K562 (cell line): ENCODE results near the gene ACOT7. TPM values are rescaled to one million over a fixed set of nuclear protein-coding genes. Genes with fewer than 3 reads are reported as not detected.
A peak's percentile ranks its signal among the peaks of the same experiment; 100 is the strongest.

Experiments
- ATAC-seq: fragments of 200-7000 bp; cut with Tn5 transposase; 3 replicates; pipeline ENCODE4 v1.9.1; 2020; ENCODE audit warnings: moderate library complexity
- BruUV-seq: library from RNA; stranded (reverse); fragments of 400-500 nt; replicated peaks from 2 replicates; lab custom pipeline; 2021; lab: Mats Ljungman, UMichigan
- CTCF ChIA-PET: fragments of 300-600 bp; formaldehyde crosslinking; extraction: SDS; loops from one replicate; lab custom pipeline; 2021; ENCODE audit warnings: low intra/inter-chr PET ratio; lab: Yijun Ruan, JAX
- POLR2A ChIA-PET: fragments of 300-600, 350-650 bp; sonication (Branson Sonifier 250); formaldehyde crosslinking; extraction: SDS; loops from one replicate; lab custom pipeline; 2021; ENCODE audit warnings: antibody characterized with exemption, inconsistent platforms; lab: Yijun Ruan, JAX
- DNase-seq, 4 experiments: peaks; one replicate each; pipeline versions ENCODE4 v3.0.0 to v3.0.0-alpha.2; 2011 to 2018; ENCODE audit warnings: low spot score in 3 of 4, mixed read lengths in 3 of 4; ENCODE audit errors: extremely low read depth in 1 of 4
- FAIRE-seq: peaks from 2 replicates; lab custom pipeline; 2011; peaks lifted over from hg19 to GRCh38; lab: Jason Lieb, UNC
- H2AFZ ChIP-seq: 2 replicates; pipeline ENCODE4 v1.6.0; 2011; ENCODE audit warnings: low read depth, low read length, control low read depth, inconsistent platforms
- H3K27ac ChIP-seq: fragments of 200-600 bp; 3 replicates; pipeline ENCODE4 v1.8.0; 2011; ENCODE audit warnings: low read depth, mild to moderate bottlenecking, control low read depth, inconsistent platforms, low read length, moderate library complexity, mixed read lengths; ENCODE audit errors: extremely low read depth
- H3K27me3 ChIP-seq, 2 experiments: fragments of 300-600 bp in 1 of 2; 2 replicates in 1 of 2; 3 replicates in 1 of 2; pipeline versions ENCODE4 v1.6.0 to v1.8.0; 2011; ENCODE audit warnings: inconsistent platforms in 2 of 2, low read length in 2 of 2, mild to moderate bottlenecking in 1 of 2, mixed read lengths in 1 of 2, moderate library complexity in 1 of 2; ENCODE audit not compliant: control insufficient read depth in 2 of 2, insufficient read depth in 2 of 2
- H3K36me3 ChIP-seq: fragments of 300-600 bp; 3 replicates; pipeline ENCODE4 v1.8.0; 2011; ENCODE audit warnings: mild to moderate bottlenecking, low read length, inconsistent platforms; ENCODE audit not compliant: control insufficient read depth, insufficient read depth
- H3K4me1 ChIP-seq, 2 experiments: fragments of 200-600 bp in 1 of 2; replicated peaks in 1 of 2; 2 replicates in 1 of 2; 3 replicates in 1 of 2; pipeline versions ENCODE4 v1.5.1 to v1.8.0; 2011; ENCODE audit warnings: inconsistent platforms in 2 of 2, low read length in 2 of 2, mild to moderate bottlenecking in 1 of 2, mixed read lengths in 1 of 2, moderate library complexity in 1 of 2; ENCODE audit not compliant: control insufficient read depth in 2 of 2, insufficient read depth in 2 of 2
- H3K4me2 ChIP-seq: 2 replicates; pipeline ENCODE4 v1.6.1; 2011; ENCODE audit warnings: low read length, control low read depth, inconsistent platforms, mixed read lengths; ENCODE audit not compliant: insufficient read depth
- H3K4me3 ChIP-seq: fragments of 200-600 bp; sonication (generic), shearing (Covaris generic); 2 replicates; pipeline ENCODE4 v1.5.1; 2016; ENCODE audit warnings: control low read depth, inconsistent platforms
- H3K79me2 ChIP-seq: fragments of 200-600 bp; 3 replicates; pipeline ENCODE4 v1.8.0; 2011; ENCODE audit warnings: low read length, inconsistent platforms; ENCODE audit not compliant: control insufficient read depth, insufficient read depth
- H3K9ac ChIP-seq, 2 experiments: 2 replicates each; pipeline versions ENCODE4 v1.6.0 to v1.6.1; 2011; ENCODE audit warnings: low read depth in 2 of 2, low read length in 2 of 2, control low read depth in 1 of 2, inconsistent platforms in 1 of 2, mild to moderate bottlenecking in 1 of 2, mixed read lengths in 1 of 2; ENCODE audit not compliant: insufficient read depth in 1 of 2
- H3K9me1 ChIP-seq: one replicate; pipeline ENCODE4 v1.6.0; 2011; ENCODE audit warnings: inconsistent platforms, mild to moderate bottlenecking, low read length, moderate library complexity; ENCODE audit not compliant: control insufficient read depth, insufficient read depth
- H3K9me3 ChIP-seq: replicated peaks from 2 replicates; pipeline ENCODE4 v1.5.1; 2011; ENCODE audit warnings: low read depth, low read length, inconsistent platforms; ENCODE audit not compliant: control insufficient read depth, insufficient read depth
- H4K20me1 ChIP-seq: replicated peaks from 2 replicates; pipeline ENCODE4 v1.6.1; 2011; ENCODE audit warnings: low read length, inconsistent platforms, mixed read lengths; ENCODE audit not compliant: control insufficient read depth, insufficient read depth
- CC2D1A ChIP-seq: fragments of 450-650 bp; IDR thresholded peaks from 2 replicates; pipeline ENCODE4 v1.6.1; 2017; ENCODE audit warnings: mild to moderate bottlenecking
- CSDE1 ChIP-seq, 2 experiments: fragments of 450-650 bp; IDR thresholded peaks; 2 replicates each; pipeline ENCODE4 v1.6.1; 2016; ENCODE audit warnings: mild to moderate bottlenecking in 1 of 2
- FOXJ2 ChIP-seq: fragments of 200-800 bp; sonication (Bioruptor generic); IDR thresholded peaks from 2 replicates; pipeline ENCODE4 v1.6.1; 2016; ENCODE audit warnings: missing genetic modification characterization, missing compliant biosample characterization
- POLR2AphosphoS2 ChIP-seq: IDR thresholded peaks from 2 replicates; pipeline ENCODE4 v1.6.1; 2012; ENCODE audit warnings: low read length, improper control_type of control experiment
- RBFOX2 ChIP-seq: fragments of 200-400 bp; formaldehyde crosslinking; IDR thresholded peaks from 2 replicates; pipeline ENCODE4 v1.6.1; 2017; ENCODE audit warnings: low read depth, mild to moderate bottlenecking, low read length, moderate library complexity
- TFAP4 ChIP-seq: sonication (generic); formaldehyde crosslinking; IDR thresholded peaks from 2 replicates; pipeline ENCODE4 v1.8.0; 2022; ENCODE audit warnings: missing genetic modification reagents, mild to moderate bottlenecking, moderate library complexity, borderline replicate concordance
- ZNF830 ChIP-seq: fragments of 250-450 bp; sonication (Bioruptor Pico); IDR thresholded peaks from 2 replicates; pipeline ENCODE4 v1.5.0; 2021; ENCODE audit warnings: mild to moderate bottlenecking
- WGBS: fragments of 100-300 bp; shearing (Covaris generic); methylation state at CpG from one replicate; pipeline ENCODE4 v1.1.6; 2016; ENCODE audit warnings: low coverage, mixed read lengths; ENCODE audit not compliant: insufficient coverage; ENCODE audit errors: missing lambda C conversion rate; 5-methylcytosine and 5-hydroxymethylcytosine counted together
- in situ Hi-C: fragments of 300-500 bp; cut with MboI; formaldehyde crosslinking; loops from 4 replicates; pipeline ENCODE4 v1.15.0; 2018; ENCODE audit warnings: inconsistent platforms, mixed read lengths
- intact Hi-C: fragments of 100-400 bp; cut with micrococcal nuclease; formaldehyde crosslinking; loops from 2 replicates; pipeline ENCODE4 v1.14.2; 2022
- polyA plus RNA-seq, 8 experiments: library from polyadenylated mRNA; depleted of rRNA in 4 of 8; stranded (reverse) in 5 of 8; unstranded in 3 of 8; fragments of >200 nt; fragmentation: Nextera tagmentation in 2 of 8; fragmentation: Illumina TruSeq in 1 of 8; extraction: Ambion mirVana in 2 of 8; extraction: Trizol in 1 of 8; gene quantifications; 2 replicates each; pipeline versions ENCODE4 v1.2.1 to v1.2.3, GENCODE V29; 2011 to 2014; ENCODE audit warnings: inconsistent platforms in 1 of 8, missing spikeins in 1 of 8
- total RNA-seq, 7 experiments: library from RNA; depleted of rRNA in 6 of 7; stranded (reverse); fragments of >200 nt in 6 of 7; fragmentation: Illumina TruSeq in 2 of 7; extraction: Trizol in 2 of 7; gene quantifications; 2 replicates each; pipeline versions ENCODE4 v1.2.1 to v1.2.3, GENCODE V29; 2011 to 2021; ENCODE audit warnings: low replicate concordance in 1 of 7
- TF ChIP-seq, protein P1 (sequence below): fragments of 250-450 bp; sonication (Bioruptor Pico); IDR thresholded peaks from 2 replicates; pipeline ENCODE4 v1.5.0; 2022; ENCODE audit warnings: mild to moderate bottlenecking

Gene ACOT7
- total and polyA plus RNA-seq, 9 of the 15 experiments (the other 6 are each of a cell fraction or from before 2014, with no cell fraction given) = 7.0 to 92.6 (median 37.2) TPM

DNA sequence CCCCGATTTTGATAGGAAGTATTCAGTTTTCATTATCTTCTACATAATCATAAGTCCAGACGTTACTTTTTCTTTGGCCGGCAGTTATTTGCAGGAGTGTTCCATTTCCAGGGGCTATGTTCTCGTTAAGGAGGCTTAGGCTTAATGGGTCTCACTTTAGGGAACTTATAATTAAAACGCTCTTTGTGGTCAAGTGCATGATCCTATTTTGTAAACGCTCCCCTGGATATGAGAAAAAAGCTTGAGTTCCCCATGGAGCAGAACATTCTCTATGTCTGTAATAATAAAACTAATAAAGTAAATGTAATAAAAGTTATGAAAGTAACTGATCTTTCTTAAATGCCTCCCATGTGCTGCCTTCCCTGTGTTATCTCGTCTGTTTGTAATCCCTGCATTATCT, 84.0 kb downstream of the ACOT7 start:
- ChIA-PET POLR2A (interaction anchor here (0.6 to 1.1 kb wide), 2 partner anchors 41 to 81 kb away, joined by 3 read pairs; no protein-coding TSS in a partner anchor), CTCF (no interaction called here)
- Histone ChIP-seq H3K9ac (peak overlapping the region in 1 of 2 experiments; percentile 69; a peak in 1 of 4 replicates), H3K27me3 (no peaks in the 10 kb centered on the region), H3K9me1 (peaks cover 2% of the 10 kb centered on the region), H3K79me2 (no peaks in the 10 kb centered on the region), H3K4me1 (peaks cover 11 to 19% of the 10 kb centered on the region in 2 experiments), H4K20me1 (no peaks in the 10 kb centered on the region; the same call in 1 of the 2 replicates), H3K4me2 (no peak overlapping the region), H3K36me3 (no peaks in the 10 kb centered on the region), H3K4me3 (no peak overlapping the region), H3K27ac (no peak overlapping the region), H3K9me3 (0 out of 2 replicates have a peak, but pooled peaks cover 2% of the 10 kb centered on the region), H2AFZ (no peak overlapping the region)
- in situ Hi-C loops = no loop called here
- FAIRE-seq (peak; percentile 56), DNase-seq (no peak), ATAC-seq (no peak)
- WGBS = 33% methylated on average over 7 of the region's 7 CpGs
- intact Hi-C loops = no loop called here
- no TSS peak for BruUV-seq
- TF ChIP-seq RBFOX2 (no peak), TFAP4 (no peak), CSDE1 (IDR thresholded peaks at IDR 0.05) (no peak), CC2D1A (no peak), FOXJ2 (tag) (no peak), POLR2AphosphoS2 (no peak), ZNF830 (no peak)
- TF ChIP-seq, protein P1, sequence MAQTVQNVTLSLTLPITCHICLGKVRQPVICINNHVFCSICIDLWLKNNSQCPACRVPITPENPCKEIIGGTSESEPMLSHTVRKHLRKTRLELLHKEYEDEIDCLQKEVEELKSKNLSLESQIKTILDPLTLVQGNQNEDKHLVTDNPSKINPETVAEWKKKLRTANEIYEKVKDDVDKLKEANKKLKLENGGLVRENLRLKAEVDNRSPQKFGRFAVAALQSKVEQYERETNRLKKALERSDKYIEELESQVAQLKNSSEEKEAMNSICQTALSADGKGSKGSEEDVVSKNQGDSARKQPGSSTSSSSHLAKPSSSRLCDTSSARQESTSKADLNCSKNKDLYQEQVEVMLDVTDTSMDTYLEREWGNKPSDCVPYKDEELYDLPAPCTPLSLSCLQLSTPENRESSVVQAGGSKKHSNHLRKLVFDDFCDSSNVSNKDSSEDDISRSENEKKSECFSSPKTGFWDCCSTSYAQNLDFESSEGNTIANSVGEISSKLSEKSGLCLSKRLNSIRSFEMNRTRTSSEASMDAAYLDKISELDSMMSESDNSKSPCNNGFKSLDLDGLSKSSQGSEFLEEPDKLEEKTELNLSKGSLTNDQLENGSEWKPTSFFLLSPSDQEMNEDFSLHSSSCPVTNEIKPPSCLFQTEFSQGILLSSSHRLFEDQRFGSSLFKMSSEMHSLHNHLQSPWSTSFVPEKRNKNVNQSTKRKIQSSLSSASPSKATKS = no peak
